Measurements from ENCODE around the gene CEBPE.

CEBPE gene

DNA sequence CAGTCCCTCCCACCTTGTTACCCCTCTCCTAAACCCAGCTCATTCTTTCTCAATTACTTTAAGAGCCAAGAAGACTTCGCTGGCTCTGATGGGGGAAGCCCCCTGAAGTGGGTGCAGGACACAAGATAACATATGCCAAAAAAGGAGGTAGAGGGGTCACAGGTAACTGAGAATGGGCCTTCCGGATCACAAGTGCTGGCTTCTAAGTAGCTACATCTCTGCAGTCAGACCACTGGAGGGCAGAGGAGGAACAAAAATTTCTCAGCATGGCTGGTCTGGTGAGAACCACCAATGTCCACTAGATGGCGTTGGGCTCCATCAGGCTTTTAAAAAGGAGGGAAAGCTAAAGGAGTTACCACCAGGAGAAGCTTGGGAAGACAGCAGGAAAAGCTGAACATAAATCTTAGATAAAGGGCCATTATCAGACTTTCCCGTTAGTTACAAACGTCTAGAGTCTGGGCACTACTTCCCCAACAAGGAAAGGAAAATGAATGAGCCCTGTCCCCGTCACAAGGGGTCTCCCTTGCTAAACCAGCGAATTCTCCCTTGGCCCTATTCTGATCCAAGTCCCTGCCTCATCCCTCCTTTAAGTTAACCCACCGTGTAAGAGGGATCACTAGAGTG, 50.2 kb downstream of the CEBPE start:
- Histone ChIP-seq H3K27me3 (ENCODE audit: control insufficient read depth, insufficient read depth, low read length) (no peaks in the 10 kb centered on the region), H3K36me3 (ENCODE audit: control insufficient read depth, low read depth, low read length) (peaks cover 69% of the 10 kb centered on the region), H3K9ac (ENCODE audit: low read length) (peak overlapping the region; percentile 7), H3K9me3 (ENCODE audit: control insufficient read depth, low read depth, low read length) (no peaks in the 10 kb centered on the region), H3K27ac (ENCODE audit: low read length) (peak overlapping the region; percentile 52), H3K4me3 (ENCODE audit: low read length) (peak overlapping the region; percentile 41), H3K4me1 (ENCODE audit: control insufficient read depth, low read depth, low read length) (peaks cover 33% of the 10 kb centered on the region)

- Histone ChIP-seq H3K9me3 (ENCODE audit: control insufficient read depth, low read depth, low read length) (no peaks in the 10 kb centered on the region), H3K4me1 (ENCODE audit: control insufficient read depth, low read depth, low read length) (peaks cover 33% of the 10 kb centered on the region), H3K27ac (ENCODE audit: low read length) (no peak overlapping the region), H3K9ac (ENCODE audit: low read length) (peak overlapping the region; percentile 7), H3K4me3 (ENCODE audit: low read length) (peak overlapping the region; percentile 41), H3K27me3 (ENCODE audit: control insufficient read depth, insufficient read depth, low read length) (no peaks in the 10 kb centered on the region), H3K36me3 (ENCODE audit: control insufficient read depth, low read depth, low read length) (peaks cover 71% of the 10 kb centered on the region)
Measured at GRCh38 chr14:23067847-23068788, 50.9 kb downstream of the CEBPE start.
